Esophagus mucosa (tissue), 1 donor: ENCODE data around the gene POU3F1. TPM values are rescaled to one million over a fixed set of nuclear protein-coding genes. Genes with fewer than 3 reads are reported as not detected.

Source experiments
- ATAC-seq: fragments of 200-7000 bp; cut with Tn5 transposase; one replicate; pipeline ENCODE4 v1.9.1; 2020
- total RNA-seq: library from RNA; stranded (reverse); gene quantifications from one replicate; pipeline ENCODE4 v1.2.4, GENCODE V29; 2023
- donor health status: DM: yes; HTN: yes; CAD: no.

POU3F1 gene
- 6.0 TPM for total RNA-seq

- peak; percentile 0 for ATAC-seq
These were observed at the start of gene POU3F1 for GRCh38 chr1:38046333-38046883. TSS of gene POU3F1 (minus strand) at chr1:38046793. CDS start at chr1:38046743, 50 bp downstream.

GRCh38 chr1:38095454-38095931, 48.9 kb upstream of the POU3F1 start:
- no peak for ATAC-seq

DNA sequence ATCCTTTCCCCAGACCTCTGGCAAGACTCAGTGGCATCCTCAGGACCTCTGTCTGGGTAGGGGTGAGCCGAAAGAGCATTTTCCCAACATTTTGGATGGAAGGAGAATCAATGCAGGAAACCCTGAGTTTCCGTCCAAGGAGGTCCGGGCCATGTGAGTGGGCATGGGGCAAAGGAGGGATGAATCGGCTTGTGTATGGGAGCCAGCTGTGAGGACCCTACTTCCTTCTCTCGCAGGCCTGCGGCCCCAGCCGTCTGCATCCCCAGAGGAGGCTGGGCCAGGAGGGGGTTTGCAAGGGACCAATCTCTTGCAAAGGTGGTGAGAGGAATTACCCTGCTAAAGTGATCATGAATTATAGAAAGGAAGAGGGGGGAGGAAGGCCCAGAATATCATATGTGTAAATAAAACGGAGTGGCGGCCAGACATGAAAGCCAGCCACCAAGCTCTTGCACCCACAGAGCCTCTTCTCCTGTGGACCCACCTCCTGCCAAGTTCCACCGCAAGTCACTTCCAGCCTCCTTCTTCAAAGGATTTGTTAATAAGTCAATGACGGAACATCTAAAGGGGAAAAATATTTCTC, 48.2 kb upstream of the POU3F1 start:
- ATAC-seq = no peak

- no peak for ATAC-seq
These were observed 47.3 kb upstream of the POU3F1 start for GRCh38 chr1:38093569-38094520.

DNA sequence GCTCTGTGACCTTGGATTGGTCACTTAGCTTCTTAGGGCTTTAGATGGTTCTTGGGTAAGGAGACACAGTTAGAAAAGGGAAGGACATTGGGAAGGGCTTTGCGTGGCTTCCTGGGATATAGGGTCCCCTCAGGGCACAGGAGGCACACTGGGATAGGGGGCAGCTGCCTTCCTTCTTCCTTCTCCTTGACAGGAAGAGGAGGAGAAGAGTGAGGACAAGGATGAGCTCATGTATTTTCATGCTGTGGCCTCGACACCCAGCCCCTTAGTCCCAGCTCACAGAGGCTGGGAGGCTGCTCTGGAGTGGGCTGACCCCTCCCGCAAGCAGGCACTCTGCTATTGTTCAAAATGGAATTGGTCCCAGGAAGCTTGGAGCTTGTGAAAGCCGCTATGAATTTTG, 45.7 kb upstream of the POU3F1 start:
- ATAC-seq = no peak

DNA sequence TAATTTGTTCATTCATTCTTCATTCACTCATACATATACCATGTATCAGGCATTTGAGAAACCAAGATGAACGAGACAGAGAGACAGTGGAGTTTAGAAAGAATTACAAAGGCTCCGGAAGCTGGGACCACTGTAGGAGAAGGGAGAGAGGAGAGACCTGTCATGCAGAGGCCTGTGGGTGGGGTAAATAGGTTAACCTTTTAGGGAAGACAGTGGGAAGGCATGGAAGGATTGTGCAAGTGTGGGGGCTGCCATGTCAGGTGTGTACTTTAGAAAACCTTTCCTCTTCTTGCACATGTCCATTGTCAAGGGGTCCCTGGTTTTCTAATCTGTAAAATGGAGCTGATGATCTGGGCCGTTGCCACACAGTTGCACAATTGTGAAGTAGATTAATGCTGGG, 44.2 kb upstream of the POU3F1 start:
- no peak for ATAC-seq

DNA sequence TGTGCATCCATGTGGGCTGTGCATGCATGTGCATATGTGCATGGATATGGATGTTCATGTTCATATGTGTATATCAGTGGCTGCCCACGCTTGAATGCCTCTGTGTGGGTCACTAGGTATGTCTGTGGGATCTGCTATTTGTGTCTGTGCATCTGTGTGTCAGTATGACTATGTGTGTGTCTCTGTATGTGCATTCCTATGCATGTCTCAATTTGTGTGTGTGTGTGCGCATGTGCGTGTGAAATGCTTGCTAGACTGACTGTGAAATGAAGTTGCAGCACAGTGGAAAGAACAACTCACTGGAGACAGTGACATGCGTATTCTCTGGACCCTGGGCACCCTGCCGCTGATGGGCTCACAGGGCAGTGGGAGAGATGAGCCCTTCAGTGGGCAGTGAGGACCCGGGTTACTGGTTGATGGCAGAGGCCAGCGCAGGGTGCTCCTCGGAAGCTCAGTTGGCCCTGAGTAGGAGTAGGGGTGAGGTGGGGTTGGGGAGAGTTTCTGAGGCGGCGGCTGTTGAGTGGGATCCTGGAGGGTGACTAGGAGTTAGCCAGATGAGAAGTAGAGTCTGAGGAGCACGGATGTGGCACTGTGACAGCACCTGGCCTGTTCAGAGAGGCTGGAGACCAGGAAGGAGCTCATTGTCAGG, 43.2 kb upstream of the POU3F1 start:
- no peak for ATAC-seq

DNA sequence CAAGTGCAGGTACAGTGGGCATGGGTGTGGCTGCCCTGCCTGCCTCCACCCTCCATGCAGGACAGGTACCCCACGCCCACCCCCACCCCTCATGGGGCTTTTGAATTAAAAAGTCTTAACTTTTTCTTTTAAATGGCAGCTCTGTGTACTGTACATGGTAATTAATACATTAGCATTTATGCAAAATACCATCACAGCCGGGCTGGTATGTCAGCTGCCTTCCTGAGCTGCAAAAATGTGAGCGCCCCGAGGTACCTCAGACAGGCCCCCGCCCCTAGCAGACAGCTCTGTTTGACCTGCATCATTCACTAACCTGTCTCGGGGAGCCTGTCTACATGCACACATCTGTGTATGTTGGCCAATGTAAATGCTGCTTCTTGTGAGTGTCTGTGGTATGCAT, 42.2 kb upstream of the POU3F1 start:
- ATAC-seq = no peak

- ATAC-seq = peak; percentile 87
These were observed 41.8 kb upstream of the POU3F1 start for GRCh38 chr1:38088366-38088765.

DNA sequence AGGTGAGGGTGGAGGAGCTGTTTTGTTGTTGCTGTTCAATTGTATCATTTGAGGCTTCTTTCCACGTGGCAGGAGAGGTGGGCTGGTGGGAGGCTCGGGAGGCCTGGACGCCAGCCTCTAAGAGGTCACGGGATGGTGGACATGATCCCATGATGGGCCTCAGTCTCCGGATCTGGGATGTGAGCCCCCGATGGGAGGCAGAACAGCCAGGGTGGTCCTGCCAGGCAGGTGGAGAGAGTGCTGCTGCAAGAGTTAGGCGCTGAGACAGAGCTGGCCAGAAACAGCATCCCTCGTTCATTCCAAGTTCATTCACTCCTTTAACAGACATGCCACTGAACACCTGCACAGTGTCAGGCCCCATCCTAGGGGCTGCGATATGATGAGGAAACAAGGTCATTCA, 41.1 kb upstream of the POU3F1 start:
- no peak for ATAC-seq

- no peak for ATAC-seq
These were observed 39.2 kb upstream of the POU3F1 start for GRCh38 chr1:38085666-38086330.

DNA sequence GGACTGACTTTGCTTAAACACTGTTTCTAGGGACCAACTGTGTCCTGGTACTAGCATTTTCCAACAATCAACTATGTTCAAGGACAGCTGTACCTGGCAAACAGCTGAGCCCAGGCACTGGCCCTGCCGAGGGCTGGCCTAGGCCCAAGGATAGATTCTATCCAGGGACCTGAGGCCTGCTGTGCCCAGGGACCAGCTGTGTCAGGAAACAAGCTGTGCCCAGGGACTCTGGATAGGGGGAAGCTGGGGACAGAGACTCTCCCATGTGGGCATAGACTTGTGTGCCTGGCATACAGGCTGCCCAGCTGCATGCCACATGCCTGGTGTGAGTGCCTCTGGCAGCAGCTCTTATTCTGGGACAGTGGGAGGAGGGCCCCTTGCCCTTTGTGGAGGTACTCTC, 38.1 kb upstream of the POU3F1 start:
- no peak for ATAC-seq

GRCh38 chr1:38084113-38084512, 37.5 kb upstream of the POU3F1 start:
- no peak for ATAC-seq

DNA sequence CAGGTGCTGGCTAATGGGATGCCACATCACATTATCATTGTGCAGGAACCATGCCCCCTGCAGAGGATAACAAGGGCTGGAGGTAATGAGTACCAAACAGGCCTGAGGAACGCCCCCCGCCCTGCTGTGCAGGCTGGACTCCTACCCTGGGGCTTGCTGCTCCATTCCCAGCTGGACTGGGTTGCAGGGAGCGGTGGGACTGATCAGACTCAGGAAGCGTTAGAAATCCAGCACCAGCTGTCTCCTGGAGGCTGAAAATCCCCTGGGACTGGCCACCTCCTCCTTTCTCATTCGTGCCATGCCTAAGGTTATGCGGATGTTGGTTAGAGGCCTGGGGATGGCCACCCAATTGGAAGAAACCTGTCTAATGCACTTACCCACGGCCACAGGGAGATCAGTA, 36.9 kb upstream of the POU3F1 start:
- no peak for ATAC-seq

- peak; percentile 75 for ATAC-seq
These were observed 36.2 kb upstream of the POU3F1 start for GRCh38 chr1:38082769-38083263.

DNA sequence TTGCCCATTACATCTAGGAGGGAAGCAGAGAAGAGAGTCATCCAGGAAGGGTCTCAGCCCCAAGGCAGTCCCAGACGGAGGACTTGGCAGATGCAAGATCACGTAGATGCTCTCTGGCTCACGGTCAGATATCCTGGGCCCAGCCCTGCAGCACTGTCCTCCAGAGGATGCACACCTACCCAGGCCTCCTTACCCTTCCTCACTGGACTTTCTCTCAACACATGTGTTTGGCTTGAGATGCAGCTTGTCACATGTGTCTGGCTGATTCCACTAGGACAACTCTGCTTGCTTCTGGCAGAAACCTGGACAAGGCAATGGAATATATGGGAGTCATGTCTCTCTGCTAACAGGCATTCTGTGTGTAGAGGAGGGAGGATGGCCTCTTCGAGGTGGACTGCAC, 32.4 kb upstream of the POU3F1 start:
- ATAC-seq = no peak

DNA sequence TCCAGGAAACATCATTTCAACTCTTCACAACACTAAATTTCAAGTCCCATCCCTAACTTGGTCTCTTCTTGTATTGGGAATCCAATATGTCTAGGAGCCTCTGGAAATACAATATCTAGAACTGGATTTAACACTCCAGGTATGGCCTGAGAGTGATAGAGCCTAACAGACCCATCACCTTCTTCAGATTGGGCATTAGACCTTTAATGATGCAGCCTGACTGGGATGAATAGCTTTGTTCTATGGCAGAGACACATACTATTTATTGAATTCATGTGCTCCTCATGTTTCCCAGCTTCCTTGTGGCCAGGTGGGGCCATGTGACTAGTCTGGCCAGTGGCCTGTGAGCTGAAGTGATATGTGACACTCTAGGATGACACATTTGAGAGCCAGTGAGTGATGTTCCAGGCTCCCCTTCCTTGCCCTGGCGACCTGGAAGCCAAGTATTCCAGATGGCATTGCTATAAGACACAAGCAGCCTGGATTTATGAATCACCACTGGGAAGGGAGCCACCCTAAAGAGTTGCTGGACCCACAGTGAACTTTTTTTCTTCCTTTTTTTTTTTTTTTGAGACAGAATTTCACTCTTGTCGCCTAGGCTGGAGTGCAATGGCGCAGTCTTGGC, 31.0 kb upstream of the POU3F1 start:
- no peak for ATAC-seq

DNA sequence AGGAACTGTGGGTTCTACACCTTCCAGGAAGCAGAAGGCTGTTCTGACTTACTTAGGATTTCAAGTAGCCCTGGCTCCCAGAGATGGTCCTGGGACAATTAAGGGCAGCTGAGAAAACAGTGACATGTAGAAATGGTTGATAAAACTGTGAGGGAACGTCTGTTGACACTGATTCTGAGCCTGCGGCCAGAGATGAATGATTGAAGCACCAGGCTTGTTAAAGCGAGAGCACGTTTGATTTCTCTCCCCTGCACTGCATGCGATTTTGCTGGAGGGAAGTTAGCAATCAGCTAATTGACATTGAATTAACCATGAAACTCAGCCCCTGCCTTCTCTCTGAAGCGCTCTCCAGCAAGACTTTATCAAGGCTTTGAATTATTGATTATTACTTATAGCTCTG, 29.9 kb upstream of the POU3F1 start:
- no peak for ATAC-seq

DNA sequence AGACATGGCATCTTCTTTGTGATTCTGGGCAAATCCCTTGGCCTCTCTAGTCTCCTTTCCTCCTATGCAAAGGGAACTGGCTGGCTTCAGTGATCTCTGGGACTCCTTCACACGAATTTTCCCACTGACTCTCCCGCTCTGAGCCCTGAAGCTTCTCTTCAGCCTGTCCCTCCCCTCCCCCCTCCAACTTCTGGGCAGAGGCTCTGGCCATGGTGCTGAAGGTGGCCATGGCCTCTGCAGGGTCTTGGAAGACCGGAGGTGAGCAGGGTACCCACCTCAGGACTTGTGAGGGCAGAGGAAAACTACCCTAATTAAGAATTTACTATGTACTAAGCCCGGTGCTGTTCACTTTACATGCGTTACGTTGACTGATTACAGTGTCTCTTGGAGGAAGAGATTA, 29.4 kb upstream of the POU3F1 start:
- ATAC-seq = no peak

DNA sequence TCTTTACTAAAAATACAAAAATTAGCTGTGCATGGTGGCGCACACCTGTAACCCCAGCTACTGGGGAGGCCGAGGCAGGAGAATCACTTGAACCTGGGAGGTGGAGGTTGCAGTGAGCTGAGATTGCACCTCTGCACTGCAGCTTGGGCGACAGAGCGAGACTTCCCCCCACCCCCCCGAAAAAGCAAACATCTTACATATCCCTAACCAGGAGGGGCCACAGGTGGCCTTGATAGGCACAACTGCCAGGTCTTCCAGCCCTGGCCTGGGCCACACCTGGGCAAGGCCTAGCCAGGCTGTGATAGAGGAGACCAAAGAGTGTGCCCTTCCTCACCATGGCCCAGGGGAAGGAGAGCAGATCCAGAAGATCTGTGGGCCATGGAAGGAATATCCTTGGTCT, 28.6 kb upstream of the POU3F1 start:
- no peak for ATAC-seq

- no peak for ATAC-seq
These were observed 27.7 kb upstream of the POU3F1 start for GRCh38 chr1:38074302-38074677.
